Activated T-helper 1 cell treated with anti-CD3 and anti-CD28 coated beads, Interleukin-2, amount 50 U/mL, for 16 hours (primary cell): ENCODE results near the gene HIF1A.
"Not testable (repeated sequence)": the region's sequence is repeated elsewhere in the genome, so short reads cannot be mapped to it uniquely, and the experiment has no call there.

ENCODE experiments used
- DNase-seq, 2 donors: peaks; one replicate each; pipeline ENCODE4 v3.0.0-alpha.2; 2020; ENCODE audit warnings: low read depth in 1 of 2, low spot score in 1 of 2

HIF1A gene

DNA sequence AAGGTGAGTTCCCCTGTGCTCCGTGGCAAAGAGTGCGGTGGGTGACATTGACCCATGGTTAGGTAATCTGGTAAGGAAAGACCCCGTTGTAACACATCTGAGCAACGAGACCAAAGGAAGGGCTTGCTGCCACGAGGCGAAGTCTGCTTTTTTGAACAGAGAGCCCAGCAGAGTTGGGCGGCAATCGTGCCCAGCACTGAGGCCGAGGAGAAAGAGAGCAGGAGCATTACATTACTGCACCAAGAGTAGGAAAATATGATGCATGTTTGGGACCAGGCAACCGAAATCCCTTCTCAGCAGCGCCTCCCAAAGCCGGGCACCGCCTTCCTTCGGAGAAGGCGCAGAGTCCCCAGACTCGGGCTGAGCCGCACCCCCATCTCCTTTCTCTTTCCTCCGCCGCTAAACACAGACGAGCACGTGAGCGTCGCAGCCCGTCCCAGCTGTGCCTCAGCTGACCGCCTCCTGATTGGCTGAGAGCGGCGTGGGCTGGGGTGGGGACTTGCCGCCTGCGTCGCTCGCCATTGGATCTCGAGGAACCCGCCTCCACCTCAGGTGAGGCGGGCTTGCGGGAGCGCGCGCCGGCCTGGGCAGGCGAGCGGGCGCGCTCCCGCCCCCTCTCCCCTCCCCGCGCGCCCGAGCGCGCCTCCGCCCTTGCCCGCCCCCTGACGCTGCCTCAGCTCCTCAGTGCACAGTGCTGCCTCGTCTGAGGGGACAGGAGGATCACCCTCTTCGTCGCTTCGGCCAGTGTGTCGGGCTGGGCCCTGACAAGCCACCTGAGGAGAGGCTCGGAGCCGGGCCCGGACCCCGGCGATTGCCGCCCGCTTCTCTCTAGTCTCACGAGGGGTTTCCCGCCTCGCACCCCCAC is at the start of gene HIF1A:
HIF1A (plus strand) TSS at position 684 of the 865 bp plus-strand sequence. CDS start 292 bp downstream, outside the sequence.
- DNase-seq: peak; percentile 84 to 94

DNA sequence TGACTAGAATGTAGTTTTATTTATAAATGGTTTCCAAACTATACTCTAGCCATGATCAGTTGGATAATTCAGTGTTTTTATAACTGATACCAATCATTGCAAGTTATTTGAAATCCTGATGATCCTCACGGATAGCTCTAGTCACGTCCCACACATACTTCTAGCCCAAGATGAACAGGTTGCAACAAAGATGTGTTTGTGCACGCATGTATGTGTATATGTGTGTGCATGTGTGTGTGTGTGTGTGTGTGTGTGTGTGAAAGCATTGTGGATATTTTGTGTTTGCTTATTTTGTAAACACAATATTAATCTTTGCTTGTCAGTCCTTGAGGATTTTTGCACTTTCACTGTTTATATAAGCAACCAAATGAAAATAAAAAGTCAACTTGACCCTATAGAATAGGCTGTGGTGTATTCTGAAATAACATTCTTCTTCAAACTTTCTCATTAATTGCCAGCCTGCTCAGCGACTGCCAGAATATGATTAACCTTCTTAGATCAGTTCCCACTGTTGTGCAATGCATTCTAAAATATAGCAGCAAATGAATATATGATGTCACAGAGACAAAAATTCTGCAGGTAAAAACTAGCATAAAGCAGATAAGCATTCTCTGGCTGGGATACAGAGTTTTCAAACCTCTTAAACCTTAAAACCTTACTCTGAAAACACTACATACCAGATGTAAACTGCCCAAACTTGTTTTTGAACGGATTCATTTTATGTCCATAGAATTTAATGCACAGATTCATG is 48.8 kb upstream of the HIF1A start:
- DNase-seq: no peak

DNA sequence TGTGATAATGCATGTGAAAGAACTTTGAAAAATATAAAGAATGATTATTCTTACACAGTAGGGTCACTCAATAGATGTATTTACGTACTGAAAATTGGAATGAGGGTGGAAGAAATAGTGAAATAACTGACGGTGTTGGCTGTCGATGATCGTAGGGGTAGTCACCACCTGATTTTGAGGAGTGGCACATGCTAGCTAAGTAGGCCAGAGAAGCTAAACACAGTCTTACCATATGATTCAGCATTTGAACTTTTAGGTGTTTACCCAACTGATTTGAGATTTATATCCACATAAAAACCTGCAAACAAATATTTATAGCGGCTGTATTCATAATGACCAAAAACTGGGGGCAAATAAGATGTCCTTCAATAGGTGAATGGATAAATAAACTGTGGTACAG is 47.6 kb upstream of the HIF1A start:
- DNase-seq: no peak

DNA sequence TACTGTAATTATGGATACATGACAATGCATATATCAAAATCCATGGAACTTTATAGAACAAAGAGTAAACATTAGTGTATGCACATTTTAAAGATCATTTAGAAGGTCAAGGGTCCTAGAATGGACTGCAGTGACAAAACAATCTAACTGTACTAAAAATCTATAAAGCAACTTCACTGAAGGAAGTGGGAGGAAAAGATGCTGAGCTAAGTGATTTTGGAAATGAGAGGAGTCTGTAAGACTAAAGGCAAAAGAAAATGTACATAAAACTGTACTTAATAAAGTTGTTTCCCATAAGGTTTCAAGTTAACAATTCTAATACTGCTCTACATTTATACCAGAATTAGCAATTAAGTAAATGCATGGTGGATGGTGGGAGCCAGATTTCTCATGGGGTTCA is 46.9 kb upstream of the HIF1A start:
- no peak for DNase-seq

DNA sequence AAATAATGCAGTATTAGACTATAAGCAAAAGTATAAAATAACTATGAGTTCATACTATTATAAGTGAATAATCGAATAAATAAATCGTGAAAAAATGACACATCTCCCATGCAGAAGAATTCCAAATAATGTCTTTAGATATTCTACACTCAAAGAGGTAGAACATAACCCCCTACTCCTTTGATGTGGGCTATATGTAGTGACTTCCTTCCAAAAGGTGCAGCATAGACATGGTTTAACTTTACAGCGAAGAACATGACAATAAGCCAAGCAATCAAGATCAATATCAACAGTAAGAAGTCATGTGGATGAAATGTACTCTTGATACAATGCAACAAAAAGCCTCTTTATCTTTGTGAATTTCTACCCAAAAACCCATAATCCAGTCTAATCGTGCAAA is 46.0 kb upstream of the HIF1A start:
- DNase-seq: no peak

DNA sequence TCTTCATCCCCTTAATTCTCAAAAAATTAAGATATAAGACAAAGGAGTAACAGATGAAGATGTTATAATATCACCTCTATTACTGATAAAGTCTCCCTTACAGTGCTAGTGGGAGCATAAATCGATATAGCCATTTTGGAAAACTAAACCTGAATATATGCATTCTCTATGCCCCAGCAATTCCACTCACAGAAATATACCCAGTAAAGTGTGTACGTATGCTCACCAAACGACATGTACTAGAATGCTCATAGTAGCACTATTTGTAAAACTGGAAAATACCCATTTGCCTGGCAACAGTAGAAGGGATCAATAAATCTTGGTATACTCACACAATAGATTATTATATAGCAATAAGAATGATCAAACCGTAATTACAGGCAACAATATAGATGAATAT is 44.0 kb upstream of the HIF1A start:
- no peak for DNase-seq

DNA sequence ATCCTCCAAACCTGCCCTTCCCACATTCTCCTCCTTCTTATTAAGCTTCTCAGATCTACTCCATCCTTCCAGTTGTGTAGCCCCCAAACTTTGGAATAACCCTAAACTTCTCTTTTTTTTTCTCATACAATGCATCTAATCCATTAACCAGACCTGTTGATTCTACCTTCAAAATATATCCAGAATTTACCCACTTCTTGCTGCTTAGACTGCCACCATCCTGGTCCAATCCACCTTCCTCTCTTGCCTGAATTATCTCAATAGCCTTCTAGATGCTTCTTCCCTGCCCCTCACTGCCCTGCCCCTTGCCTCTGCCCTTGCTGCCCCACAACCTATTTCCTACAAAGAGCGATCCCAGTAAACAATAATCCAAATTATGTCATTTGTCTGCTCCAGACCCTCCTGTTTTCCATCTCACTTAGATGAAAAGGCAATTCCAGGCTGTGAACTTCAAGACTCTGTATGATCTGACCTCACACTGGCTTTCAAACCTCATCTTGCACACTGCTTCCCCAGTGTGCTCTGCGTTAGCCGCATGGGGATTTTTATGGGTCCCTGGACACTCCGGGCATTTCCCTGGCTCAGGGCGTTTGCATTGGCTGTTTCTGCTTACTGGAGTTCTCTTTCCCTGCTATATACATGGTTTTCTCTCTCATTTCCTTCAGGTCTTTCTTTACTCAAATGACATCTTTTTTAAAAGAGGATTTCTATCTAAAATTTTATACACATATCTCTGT is 42.6 kb upstream of the HIF1A start:
- DNase-seq: no peak

DNA sequence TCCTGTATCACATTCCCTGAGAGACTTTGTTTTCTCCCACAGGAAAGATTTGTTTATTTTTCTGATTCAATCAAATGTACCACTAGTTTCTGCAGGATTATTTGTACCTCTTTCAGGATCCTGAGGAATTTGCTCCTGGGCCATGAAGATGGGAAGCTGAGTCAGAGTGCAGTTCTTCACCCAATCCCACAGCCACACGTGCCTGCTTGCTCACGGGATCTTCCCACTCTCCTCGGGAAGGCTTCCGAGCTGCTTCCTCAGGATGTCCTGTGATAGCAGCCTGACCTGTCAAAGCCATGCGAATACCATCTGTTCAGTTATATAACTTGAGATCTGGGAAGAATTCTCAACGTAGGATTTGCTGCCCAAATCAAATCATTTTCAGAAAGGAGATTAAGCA is 41.8 kb upstream of the HIF1A start:
- DNase-seq: no peak

DNA sequence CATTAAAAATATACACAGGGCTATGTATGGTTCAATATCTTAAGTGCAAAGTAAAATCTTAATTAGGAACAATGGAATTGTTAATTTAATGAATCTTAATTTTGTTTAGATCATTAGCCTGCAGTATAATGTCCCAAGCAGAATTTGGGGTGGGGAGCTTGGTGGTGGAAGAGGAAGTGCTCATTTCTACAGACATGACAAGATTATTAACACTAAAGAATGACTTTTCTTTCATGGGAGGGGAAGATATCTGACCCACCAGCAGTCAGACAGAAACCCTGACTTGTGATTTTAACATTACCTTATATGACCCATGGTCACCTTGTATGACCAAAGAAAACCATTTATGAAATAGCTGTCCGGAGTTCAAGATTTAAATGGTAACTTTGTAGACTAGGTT is 41.3 kb upstream of the HIF1A start:
- DNase-seq: no peak

DNA sequence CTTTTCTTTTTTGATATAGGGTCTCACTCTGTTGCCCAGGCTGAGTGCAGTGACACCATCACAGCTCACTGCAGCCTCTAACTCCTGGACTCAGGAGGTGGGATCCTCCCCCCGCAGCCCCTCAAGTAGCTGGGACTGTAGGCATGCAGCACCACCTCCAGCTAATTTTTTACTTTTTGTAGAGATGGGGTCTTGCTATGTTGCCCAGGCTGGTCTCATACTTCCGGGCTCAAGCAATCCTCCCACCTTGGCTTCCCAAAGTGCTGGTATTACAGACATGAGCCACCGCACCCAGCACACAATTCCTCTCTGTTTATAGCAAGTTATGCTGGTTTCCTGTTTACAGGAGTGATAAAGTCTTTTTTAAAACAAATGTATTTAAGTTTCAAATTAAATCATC is 39.5 kb upstream of the HIF1A start:
- DNase-seq: no peak

DNA sequence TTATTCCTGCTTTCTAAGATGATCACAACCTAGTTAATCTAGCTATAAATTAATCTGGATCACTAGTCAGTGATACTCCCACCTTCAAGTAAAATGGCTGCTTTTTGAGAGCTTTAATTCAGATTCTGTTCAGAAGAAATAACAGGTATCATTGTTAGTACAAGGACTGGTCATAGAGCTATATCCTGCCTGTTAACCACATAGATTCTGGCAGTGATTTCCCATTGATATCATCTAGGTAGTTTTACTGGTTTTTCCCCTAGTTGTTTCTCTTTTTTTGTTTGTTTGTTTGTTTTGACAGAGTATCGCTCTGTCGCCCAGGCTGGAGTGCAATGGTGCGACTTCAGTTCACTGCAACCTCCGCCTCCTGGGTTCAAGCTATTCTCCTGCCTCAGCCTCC is 39.0 kb upstream of the HIF1A start:
- no peak for DNase-seq

DNA sequence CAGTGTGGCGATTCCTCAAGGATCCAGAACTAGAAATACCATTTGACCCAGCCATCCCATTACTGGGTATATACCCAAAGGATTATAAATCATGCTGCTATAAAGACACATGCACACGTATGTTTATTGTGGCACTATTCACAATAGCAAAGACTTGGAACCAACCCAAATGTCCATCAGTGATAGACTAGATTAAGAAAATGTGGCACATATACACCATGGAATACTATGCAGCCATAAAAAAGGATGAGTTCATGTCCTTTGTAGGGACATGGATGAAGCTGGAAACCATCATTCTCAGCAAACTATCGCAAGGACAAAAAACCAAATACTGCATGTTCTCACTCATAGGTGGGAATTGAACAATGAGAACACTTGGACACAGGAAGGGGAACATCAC is 37.2 kb upstream of the HIF1A start:
- DNase-seq: not testable (repeated sequence)

DNA sequence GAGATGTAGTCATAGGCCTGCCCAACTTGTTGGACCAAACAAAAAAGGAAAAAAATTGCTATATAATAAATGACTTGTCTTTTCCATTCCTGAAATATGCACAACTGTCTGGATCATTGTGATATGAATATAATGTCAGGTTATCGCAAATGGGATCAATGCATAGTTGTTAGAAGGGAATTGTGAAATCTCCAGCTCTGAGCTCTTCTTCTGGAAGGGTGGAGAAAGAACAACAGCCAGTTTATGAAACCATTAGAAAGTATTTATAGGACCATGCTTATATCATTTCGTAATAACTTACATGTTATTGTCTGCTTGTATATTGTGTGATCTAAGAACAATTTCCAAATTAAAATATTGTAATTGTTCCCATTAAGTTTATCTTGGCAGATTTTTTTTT is 35.7 kb upstream of the HIF1A start:
- DNase-seq: no peak

DNA sequence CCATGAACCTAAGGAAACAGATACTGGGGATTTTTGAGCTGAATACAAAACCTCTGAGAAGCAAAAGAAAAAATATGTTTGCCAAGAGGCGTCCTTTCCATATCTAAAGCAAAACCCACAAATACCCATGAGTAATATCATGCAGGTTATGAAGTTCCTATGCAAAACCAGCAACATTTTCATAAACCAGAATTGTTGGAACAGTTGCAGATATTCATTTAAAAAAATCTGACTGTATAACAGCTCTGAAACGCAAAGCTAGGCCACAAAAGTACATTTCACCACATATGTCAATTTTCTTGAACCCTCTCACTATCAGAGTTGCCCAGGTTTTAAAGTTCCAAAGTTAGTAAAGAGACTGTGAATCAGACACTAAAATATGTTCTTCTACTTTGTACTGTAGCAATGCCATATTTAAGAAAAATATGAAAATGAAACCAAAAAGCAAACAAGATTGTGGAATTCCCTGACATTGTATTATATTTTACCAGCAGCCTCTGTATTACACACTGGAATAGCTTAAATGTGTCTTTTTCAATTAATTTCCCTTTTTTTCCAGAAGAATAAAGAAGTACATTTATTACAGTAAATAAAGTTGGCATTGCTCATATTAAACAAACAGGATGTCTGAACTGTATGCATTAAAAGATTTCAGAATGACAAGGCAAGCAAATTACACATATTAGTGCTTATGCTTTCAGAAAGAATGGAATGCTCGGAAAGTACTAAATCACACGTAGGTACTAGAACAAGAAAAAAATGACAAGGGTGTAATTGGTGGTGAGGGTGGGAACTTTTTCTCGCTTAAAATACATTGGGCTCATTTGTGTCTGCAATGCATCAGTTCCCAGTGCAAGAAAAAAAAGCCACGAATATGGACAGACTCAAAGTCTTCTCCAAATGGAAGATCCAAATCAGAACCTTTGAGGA is 33.6 kb upstream of the HIF1A start:
- DNase-seq: no peak

DNA sequence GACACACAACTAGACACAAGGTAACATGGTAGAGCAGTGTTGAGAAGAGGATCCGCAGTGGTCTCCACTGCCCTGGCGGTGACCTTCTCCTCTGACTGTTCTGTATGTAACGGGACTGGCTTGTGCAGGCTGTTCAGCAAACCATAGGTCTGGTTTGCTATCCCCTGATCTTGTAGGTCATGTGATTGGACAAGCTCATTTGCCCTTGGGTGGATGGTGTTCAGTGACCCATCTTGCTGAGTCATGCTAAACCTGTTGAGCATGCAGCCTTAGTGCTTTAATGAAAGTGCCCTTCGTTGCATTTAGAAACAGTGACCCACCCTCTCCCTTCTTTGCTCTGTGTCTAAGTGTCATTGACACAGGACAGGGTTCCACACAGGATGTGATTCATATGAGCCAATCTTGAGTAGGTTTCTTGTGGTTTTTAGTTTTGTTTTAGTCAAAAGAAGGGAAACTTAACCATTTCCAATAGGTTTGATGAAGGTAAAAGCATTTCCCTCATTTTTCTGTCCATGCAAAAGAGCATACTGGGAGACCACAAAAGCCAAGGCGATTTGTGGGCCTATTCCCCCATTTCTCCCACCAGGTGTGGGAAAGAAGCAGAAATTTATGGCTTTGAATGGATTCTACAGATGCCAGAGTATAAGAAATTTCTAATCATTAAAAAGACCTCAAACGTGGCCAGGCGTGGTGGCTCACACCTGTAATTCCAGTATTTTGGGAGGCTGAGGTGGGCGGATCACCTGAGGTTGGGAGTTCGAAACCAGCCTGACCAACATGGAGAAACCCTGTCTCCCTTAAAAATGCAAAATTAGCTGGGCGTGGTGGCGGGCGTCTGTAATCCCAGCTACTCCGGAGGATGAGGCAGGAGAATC is 32.6 kb upstream of the HIF1A start:
- peak in 1 of 2 donors; percentile 26 for DNase-seq

DNA sequence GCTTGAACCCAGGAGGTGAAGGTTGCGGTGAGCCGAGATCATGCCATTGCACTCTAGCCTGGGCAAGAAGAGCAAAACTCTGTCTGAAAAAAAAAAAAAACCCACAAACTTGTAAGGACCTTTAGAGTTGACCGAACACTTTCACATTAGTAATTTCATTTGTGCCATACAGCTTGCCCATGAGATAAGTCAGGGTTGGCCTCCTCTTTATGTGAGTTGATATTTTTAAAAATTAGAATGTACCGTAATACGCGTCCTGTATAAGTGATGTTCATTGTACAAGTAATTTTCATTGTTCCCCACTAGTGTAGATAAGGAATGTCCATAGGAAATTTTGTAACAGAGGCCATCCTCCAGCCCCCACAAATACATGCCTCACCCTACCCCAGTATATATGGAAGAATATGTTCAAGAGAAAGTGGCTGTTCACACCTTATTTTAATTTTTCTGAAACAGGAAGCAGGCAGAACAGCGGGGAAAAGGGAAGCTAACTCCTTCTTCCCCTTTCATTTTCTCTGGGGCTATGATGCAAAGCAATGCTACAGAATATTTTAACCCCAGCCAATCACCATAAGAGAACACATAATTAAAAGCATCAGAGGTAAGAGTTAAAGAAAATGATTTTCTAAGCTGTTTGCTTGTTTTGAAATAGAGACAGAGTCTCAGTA is 31.9 kb upstream of the HIF1A start:
- no peak for DNase-seq

DNA sequence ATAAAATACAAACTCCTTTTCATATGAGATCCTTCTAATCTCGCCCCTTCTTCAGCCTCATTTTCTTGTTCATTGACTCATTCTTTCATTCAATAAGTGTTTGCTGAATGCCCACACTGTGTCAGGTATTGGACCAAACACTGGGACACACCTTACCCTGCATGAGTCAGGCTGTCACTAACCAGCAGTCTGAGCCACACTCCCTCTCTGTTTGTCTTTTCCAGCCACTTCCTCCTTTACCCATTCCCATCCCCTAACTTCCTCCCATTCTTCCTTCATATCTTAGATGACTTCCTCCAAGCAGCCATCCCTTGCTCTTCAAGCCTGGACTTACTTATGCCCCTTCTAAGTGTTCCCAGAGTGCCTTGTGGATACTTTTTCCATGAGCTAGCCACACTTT is 27.0 kb upstream of the HIF1A start:
- no peak for DNase-seq

DNA sequence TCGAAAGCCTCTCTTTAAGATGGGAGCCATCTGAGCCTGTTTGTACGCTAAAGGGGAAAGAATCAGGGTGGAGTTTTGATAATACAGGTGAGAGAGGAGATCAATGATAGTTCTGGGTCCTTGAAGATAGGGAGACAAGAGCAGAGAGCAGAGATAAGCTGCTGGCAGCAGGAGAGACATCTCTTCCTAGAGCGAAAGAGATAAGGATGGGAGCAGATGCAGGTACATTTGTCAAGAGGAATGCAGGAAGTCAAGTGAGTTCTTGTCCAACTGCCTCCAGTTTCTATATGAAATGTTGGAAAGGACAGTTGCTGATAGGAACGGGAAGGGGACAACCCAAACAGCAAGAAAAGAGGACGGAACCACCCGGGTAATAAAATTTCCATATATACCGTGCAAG is 24.7 kb upstream of the HIF1A start:
- no peak for DNase-seq

DNA sequence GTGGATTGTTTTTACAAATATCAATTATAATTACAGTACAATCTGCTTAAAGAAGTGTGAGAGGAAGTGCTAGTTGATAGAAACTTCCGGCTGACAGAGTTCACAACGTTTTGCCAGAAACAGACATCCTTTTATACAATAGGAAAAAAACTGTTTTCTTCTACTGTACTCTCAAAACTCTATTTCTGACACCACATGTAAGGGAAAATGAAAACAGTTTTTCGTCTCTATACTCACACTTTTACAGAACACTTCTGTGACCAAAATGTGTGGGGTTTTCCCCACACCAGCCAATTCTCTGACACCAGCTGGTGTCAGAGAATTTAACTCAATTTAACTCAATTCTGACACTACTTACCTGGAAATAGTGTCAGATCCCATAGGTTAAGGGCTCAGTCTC is 24.2 kb upstream of the HIF1A start:
- DNase-seq: no peak
